ENCODE measurements around the gene ANKRD33B.
"Not testable (repeated sequence)": the region's sequence is repeated elsewhere in the genome, so short reads cannot be mapped to it uniquely, and the experiment has no call there.

Gene ANKRD33B

GRCh38 chr5:10662661-10663488 lies 99.0 kb downstream of the ANKRD33B start:
- no peaks in the 10 kb centered on the region for H3K4me1 Mint-ChIP-seq
- H3K9me3 Mint-ChIP-seq: no peaks in the 10 kb centered on the region
- H3K4me3 Mint-ChIP-seq: no peak overlapping the region
- H3K27ac Mint-ChIP-seq: peak overlapping the region; percentile 9
- DNase-seq (ENCODE audit: low spot score in 2 of 2) (no peak), ATAC-seq (no peak)
- no peaks in the 10 kb centered on the region for H3K36me3 Mint-ChIP-seq

GRCh38 chr5:10663489-10664179 lies 99.8 kb downstream of the ANKRD33B start:
- no peaks in the 10 kb centered on the region for H3K4me1 Mint-ChIP-seq
- no peak overlapping the region for H3K4me3 Mint-ChIP-seq
- H3K36me3 Mint-ChIP-seq: no peaks in the 10 kb centered on the region
- ATAC-seq (no peak), DNase-seq (ENCODE audit: low spot score in 2 of 2) (no peak)
- no peaks in the 10 kb centered on the region for H3K9me3 Mint-ChIP-seq
- no peak overlapping the region for H3K27ac Mint-ChIP-seq

GRCh38 chr5:10664180-10664769 lies 100.4 kb downstream of the ANKRD33B start:
- ATAC-seq; H3K36me3 Mint-ChIP-seq; H3K9me3 Mint-ChIP-seq; H3K4me3 Mint-ChIP-seq; DNase-seq (ENCODE audit: low spot score in 2 of 2); H3K27ac Mint-ChIP-seq; H3K4me1 Mint-ChIP-seq: not testable (repeated sequence)

DNA sequence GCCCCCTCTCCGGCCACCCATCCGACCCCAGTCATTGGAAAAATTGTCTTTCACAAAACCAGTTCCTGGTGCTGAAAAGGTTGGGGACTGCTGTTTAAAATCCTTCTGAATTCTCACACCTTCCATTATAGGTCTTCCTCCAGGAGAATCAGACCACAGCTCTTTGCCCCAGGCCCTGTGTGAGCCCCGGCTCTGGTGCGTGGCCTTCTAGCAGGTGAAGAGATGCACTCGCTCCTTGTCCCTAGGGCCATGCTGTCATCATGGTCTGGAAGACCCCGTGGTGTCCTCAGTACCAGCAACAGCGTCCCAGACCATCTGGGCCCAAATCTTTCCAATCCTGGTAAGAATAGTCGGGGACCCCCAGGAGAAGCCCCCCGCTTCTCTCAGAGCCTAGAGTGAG lies 101.9 kb downstream of the ANKRD33B start:
- DNase-seq (ENCODE audit: low spot score in 2 of 2) (no peak), ATAC-seq (no peak)
- no peaks in the 10 kb centered on the region for H3K36me3 Mint-ChIP-seq
- no peak overlapping the region for H3K4me3 Mint-ChIP-seq
- no peak overlapping the region for H3K27ac Mint-ChIP-seq
- no peaks in the 10 kb centered on the region for H3K4me1 Mint-ChIP-seq
- H3K9me3 Mint-ChIP-seq: no peaks in the 10 kb centered on the region

DNA sequence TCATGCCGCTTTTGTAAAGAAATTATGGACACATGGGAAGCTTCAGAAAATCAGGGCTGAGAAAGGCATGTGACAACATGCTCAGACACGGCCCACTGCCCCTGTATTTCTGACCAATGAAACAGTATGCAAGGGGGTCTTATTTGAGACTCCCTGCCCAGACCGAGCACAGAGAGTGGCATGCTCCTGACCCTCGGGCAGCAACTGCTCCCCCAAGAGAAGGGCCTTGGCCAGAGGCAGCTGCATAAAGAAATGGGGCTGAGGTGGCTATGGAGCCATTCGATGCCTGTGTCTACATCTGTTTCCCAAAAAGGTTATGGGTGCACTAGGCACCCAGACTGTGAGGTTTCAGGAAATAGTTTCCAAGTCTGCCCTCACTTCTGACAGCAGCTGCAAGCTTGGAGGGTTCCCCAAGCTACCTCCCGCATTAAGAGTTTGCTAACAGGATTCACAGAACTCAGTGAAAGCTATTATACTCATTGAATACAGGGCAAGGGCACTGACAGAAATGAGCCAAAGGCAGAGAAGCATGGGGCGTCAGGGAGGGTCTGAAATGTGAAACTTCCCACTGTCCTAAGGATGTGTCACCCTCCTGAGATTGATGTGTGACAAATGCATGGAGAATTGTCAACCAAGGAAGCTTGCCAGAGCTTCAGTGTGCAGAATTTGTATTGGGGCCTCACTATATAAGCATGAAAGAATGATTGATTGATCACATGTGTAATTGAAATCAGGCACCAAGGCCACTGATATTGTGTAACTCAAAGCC lies 102.8 kb downstream of the ANKRD33B start:
- H3K36me3 Mint-ChIP-seq: no peaks in the 10 kb centered on the region
- H3K4me1 Mint-ChIP-seq: no peaks in the 10 kb centered on the region
- no peaks in the 10 kb centered on the region for H3K9me3 Mint-ChIP-seq
- H3K4me3 Mint-ChIP-seq: no peak overlapping the region
- ATAC-seq: no peak
- no peak overlapping the region for H3K27ac Mint-ChIP-seq
- no peak for DNase-seq (ENCODE audit: low spot score in 2 of 2)

DNA sequence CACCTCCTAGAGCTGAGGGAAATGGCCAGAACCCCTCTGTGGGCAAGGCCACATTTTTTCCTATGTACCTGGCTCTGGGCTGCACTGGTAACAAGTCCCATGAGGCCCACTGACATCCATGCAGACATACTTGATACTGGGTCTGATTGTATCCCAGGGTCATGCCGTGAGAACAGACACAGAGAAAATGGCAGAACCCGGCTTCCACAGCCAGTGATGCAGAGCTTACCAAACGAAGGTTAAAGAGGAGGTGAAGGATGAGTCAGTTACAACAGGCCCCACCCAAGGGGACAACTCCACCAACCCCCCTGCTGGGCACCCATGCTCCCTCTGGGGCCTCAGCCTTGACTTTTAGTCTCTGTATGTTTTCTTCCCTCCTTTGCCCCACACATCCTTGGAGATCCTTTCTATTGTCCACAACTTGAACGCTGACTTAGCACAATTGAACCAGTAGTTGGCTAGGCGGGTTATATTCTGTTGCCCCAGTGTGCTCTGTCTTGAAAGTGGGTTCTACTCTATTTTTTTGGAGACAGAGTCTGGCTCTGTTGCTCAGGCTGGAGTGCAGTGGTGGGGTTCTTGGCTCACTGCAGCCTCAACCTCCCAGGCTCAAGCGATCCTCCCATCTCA lies 103.7 kb downstream of the ANKRD33B start:
- H3K36me3 Mint-ChIP-seq: no peaks in the 10 kb centered on the region
- H3K9me3 Mint-ChIP-seq: no peaks in the 10 kb centered on the region
- DNase-seq (ENCODE audit: low spot score in 2 of 2): no peak
- ATAC-seq: no peak
- no peak overlapping the region for H3K4me3 Mint-ChIP-seq
- H3K27ac Mint-ChIP-seq: no peak overlapping the region
- no peaks in the 10 kb centered on the region for H3K4me1 Mint-ChIP-seq

DNA sequence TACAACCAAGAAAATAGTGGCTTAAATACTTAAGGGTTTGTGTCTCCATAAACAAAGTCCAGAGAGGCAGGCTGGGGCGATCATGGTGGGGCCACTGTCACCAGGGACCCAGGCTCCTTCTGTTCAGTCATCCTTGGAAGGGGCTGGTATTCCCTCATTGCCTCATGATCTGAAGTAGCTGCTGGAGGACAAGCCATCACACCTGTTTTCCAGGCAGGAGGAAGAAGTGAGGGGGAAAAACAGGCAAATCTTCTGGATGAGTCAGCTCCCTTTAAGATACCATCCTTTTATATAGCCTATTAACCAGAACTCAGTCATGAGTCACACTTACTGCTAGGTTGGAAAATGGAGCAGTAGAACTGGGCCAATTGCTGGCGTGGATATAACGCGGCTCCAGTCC lies 104.8 kb downstream of the ANKRD33B start:
- Mint-ChIP-seq H3K4me1 (peaks cover 4% of the 10 kb centered on the region), H3K4me3 (no peak overlapping the region), H3K36me3 (no peaks in the 10 kb centered on the region), H3K9me3 (no peaks in the 10 kb centered on the region), H3K27ac (no peak overlapping the region)
- DNase-seq (ENCODE audit: low spot score in 2 of 2) (no peak), ATAC-seq (no peak)

- Mint-ChIP-seq H3K4me1 (peaks cover 4% of the 10 kb centered on the region), H3K9me3 (no peaks in the 10 kb centered on the region), H3K27ac (no peak overlapping the region), H3K36me3 (no peaks in the 10 kb centered on the region), H3K4me3 (no peak overlapping the region)
- ATAC-seq: no peak
- no peak for DNase-seq (ENCODE audit: low spot score in 2 of 2)
These were observed 106.1 kb downstream of the ANKRD33B start for GRCh38 chr5:10669983-10670382.

GRCh38 chr5:10671041-10672008 lies 107.5 kb downstream of the ANKRD33B start:
- DNase-seq (ENCODE audit: low spot score in 2 of 2) (no peak), ATAC-seq (no peak)
- Mint-ChIP-seq H3K27ac (no peak overlapping the region), H3K4me3 (no peak overlapping the region), H3K36me3 (no peaks in the 10 kb centered on the region), H3K4me1 (peaks cover 12% of the 10 kb centered on the region), H3K9me3 (no peaks in the 10 kb centered on the region)

DNA sequence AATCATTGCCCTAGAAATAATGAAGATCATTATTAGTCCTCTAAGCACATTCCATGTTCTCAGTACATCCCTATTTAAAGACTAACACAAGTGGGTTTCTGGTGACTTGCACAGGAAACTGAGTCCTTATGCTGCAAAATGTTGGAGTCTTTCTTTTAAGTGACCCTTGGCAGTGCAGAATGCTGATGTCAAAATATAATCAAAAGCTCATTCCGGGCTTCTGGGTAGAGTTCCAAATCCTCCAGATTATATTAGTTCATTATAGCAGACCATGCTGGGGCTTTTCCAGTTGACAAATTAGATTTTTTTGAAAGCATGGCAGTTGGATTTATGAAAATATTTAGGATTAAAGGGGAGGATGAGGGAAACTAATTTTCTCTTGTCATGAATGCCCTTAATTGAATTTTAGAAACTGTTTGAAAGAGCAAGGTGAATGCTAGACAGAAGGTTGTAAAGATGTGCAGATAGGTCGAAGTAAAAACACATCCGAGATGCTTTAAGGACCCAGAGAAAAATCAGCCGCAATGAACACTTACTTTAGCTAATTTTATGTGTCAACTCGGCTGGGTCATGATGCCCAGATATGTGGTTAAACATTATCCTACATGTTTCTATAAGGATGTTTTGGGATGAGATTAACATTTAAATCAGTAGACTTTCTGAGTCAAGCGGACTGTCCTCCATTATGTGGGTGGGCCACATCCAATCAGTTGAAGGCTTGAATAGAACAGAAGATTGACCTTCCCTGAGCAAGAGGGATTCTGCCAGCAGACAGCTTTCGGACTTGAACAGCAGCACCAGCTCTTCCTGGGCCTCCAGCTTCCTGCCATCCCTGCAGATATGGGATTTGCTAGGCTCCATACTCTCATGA lies 108.5 kb downstream of the ANKRD33B start:
- ATAC-seq: no peak
- Mint-ChIP-seq H3K4me1 (peaks cover 15% of the 10 kb centered on the region), H3K4me3 (no peak overlapping the region), H3K36me3 (no peaks in the 10 kb centered on the region), H3K27ac (no peak overlapping the region), H3K9me3 (no peaks in the 10 kb centered on the region)
- DNase-seq (ENCODE audit: low spot score in 2 of 2): no peak

GRCh38 chr5:10673017-10673389 lies 109.1 kb downstream of the ANKRD33B start:
- Mint-ChIP-seq H3K27ac (no peak overlapping the region), H3K9me3 (no peaks in the 10 kb centered on the region), H3K4me1 (peaks cover 15% of the 10 kb centered on the region), H3K4me3 (no peak overlapping the region), H3K36me3 (no peaks in the 10 kb centered on the region)
- ATAC-seq: no peak
- no peak for DNase-seq (ENCODE audit: low spot score in 2 of 2)

DNA sequence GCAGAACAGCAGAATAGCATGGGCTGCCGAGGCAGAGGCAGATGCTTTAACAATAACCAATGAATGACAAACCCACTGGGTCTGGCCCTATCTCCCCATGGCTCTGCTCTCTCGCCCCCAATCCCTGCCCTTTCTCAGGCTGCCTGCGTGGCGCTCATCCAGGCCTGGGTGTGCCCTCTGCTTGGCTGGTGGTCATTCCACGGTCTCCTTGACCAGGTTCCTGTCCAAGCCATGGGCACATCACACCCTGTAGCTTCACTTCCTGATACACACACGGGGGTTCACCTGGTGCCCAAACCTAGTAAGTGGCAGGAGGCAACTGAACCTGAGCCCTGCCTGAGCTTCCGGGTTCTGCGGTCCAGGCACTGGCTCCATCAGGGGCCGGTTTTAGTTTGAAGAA lies 109.5 kb downstream of the ANKRD33B start:
- Mint-ChIP-seq H3K27ac (no peak overlapping the region), H3K4me3 (no peak overlapping the region), H3K4me1 (peaks cover 15% of the 10 kb centered on the region), H3K9me3 (no peaks in the 10 kb centered on the region), H3K36me3 (no peaks in the 10 kb centered on the region)
- DNase-seq (ENCODE audit: low spot score in 2 of 2) (no peak), ATAC-seq (no peak)

DNA sequence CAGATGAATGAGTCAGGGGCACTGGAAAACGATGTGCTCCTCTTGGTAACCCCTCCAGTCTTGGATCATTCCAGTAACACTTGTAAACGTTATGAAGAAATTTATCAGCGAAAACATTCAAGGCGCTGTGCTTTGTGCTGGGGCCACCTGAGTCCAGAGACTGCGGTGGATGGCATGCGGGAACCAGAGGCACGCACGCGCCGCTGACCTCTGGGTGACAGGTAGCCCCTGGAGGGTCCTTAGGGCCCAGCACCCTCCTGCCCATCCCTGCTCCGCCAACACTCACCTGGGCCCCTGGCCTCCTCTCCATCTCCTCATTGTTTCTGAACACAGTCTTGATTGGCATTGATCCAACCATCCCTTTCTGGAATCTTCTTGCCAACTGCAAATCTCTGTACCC lies 110.2 kb downstream of the ANKRD33B start:
- no peak for ATAC-seq
- no peaks in the 10 kb centered on the region for H3K9me3 Mint-ChIP-seq
- H3K27ac Mint-ChIP-seq: no peak overlapping the region
- peaks cover 15% of the 10 kb centered on the region for H3K4me1 Mint-ChIP-seq
- no peak for DNase-seq (ENCODE audit: low spot score in 2 of 2)
- no peaks in the 10 kb centered on the region for H3K36me3 Mint-ChIP-seq
- H3K4me3 Mint-ChIP-seq: no peak overlapping the region

Data from stimulated activated effector memory CD8-positive, alpha-beta T cell treated with anti-CD3 and anti-CD28 coated beads, Interleukin-12 subunit alpha, Interleukin-12 subunit beta, amount 100 ng/mL, for 72 hours (primary cell).